ENCODE measurements around the gene TPI1.
"Not testable (repeated sequence)": the region's sequence is repeated elsewhere in the genome, so short reads cannot be mapped to it uniquely, and the experiment has no call there.

Gene TPI1

GRCh38 chr12:6887460-6887859 lies 20.1 kb downstream of the TPI1 start:
- Histone ChIP-seq H3K4me1 (ENCODE audit: control insufficient read depth, insufficient read depth, low read length) (peaks cover 9% of the 10 kb centered on the region), H3K27me3 (ENCODE audit: control insufficient read depth in 1 of 2, insufficient read depth in 2 of 2, low read length in 2 of 2) (no peaks in the 10 kb centered on the region), H3K9me3 (ENCODE audit: control insufficient read depth in 2 of 2, low read length in 2 of 2) (no peaks in the 10 kb centered on the region), H3K4me3 (ENCODE audit: low read length in 2 of 2) (no peak overlapping the region), H3K27ac (ENCODE audit: low read length) (no peak overlapping the region), H3K36me3 (ENCODE audit: control insufficient read depth in 2 of 2, insufficient read depth in 2 of 2, low read length in 2 of 2) (peaks cover 0 to 6% of the 10 kb centered on the region in 2 donors), H3K9ac (ENCODE audit: low read length in 2 of 2) (no peak overlapping the region)

- H3K9me3 ChIP-seq (ENCODE audit: control insufficient read depth in 2 of 2, low read length in 2 of 2): no peaks in the 10 kb centered on the region
- H3K4me3 ChIP-seq (ENCODE audit: low read length in 2 of 2): no peak overlapping the region
- H3K9ac ChIP-seq (ENCODE audit: low read length in 2 of 2): no peak overlapping the region
- H3K4me1 ChIP-seq (ENCODE audit: control insufficient read depth, insufficient read depth, low read length): peaks cover 9% of the 10 kb centered on the region
- no peak overlapping the region for H3K27ac ChIP-seq (ENCODE audit: low read length)
- no peaks in the 10 kb centered on the region for H3K27me3 ChIP-seq (ENCODE audit: control insufficient read depth in 1 of 2, insufficient read depth in 2 of 2, low read length in 2 of 2)
- H3K36me3 ChIP-seq (ENCODE audit: control insufficient read depth in 2 of 2, insufficient read depth in 2 of 2, low read length in 2 of 2): peaks cover 0 to 6% of the 10 kb centered on the region in 2 donors
Measured at GRCh38 chr12:6888360-6888759, 21.0 kb downstream of the TPI1 start.

- H3K4me1 ChIP-seq (ENCODE audit: control insufficient read depth, insufficient read depth, low read length); H3K27me3 ChIP-seq (ENCODE audit: control insufficient read depth in 1 of 2, insufficient read depth in 2 of 2, low read length in 2 of 2); H3K27ac ChIP-seq (ENCODE audit: low read length); H3K36me3 ChIP-seq (ENCODE audit: control insufficient read depth in 2 of 2, insufficient read depth in 2 of 2, low read length in 2 of 2); H3K9me3 ChIP-seq (ENCODE audit: control insufficient read depth in 2 of 2, low read length in 2 of 2); H3K4me3 ChIP-seq (ENCODE audit: low read length in 2 of 2); H3K9ac ChIP-seq (ENCODE audit: low read length in 2 of 2): not testable (repeated sequence)
Measured at GRCh38 chr12:6888794-6889193, 21.5 kb downstream of the TPI1 start.

- not testable (repeated sequence) for H3K4me1 ChIP-seq (ENCODE audit: control insufficient read depth, insufficient read depth, low read length); H3K4me3 ChIP-seq (ENCODE audit: low read length in 2 of 2); H3K9me3 ChIP-seq (ENCODE audit: control insufficient read depth in 2 of 2, low read length in 2 of 2); H3K36me3 ChIP-seq (ENCODE audit: control insufficient read depth in 2 of 2, insufficient read depth in 2 of 2, low read length in 2 of 2); H3K27me3 ChIP-seq (ENCODE audit: control insufficient read depth in 1 of 2, insufficient read depth in 2 of 2, low read length in 2 of 2)
- Histone ChIP-seq H3K9ac (ENCODE audit: low read length in 2 of 2) (peak overlapping the region in 1 of 2 donors; percentile 65), H3K27ac (ENCODE audit: low read length) (peak overlapping the region; percentile 87)
Measured at GRCh38 chr12:6889775-6890573, 22.6 kb downstream of the TPI1 start.

GRCh38 chr12:6890789-6891645 lies 23.7 kb downstream of the TPI1 start:
- Histone ChIP-seq H3K9ac (ENCODE audit: low read length in 2 of 2) (peak overlapping the region; percentile 89 to 91), H3K27me3 (ENCODE audit: control insufficient read depth in 1 of 2, insufficient read depth in 2 of 2, low read length in 2 of 2) (no peaks in the 10 kb centered on the region), H3K4me1 (ENCODE audit: control insufficient read depth, insufficient read depth, low read length) (peaks cover 9% of the 10 kb centered on the region), H3K9me3 (ENCODE audit: control insufficient read depth in 2 of 2, low read length in 2 of 2) (no peaks in the 10 kb centered on the region), H3K27ac (ENCODE audit: low read length) (peak overlapping the region; percentile 89), H3K4me3 (ENCODE audit: low read length in 2 of 2) (peak overlapping the region; percentile 83 to 96), H3K36me3 (ENCODE audit: control insufficient read depth in 2 of 2, insufficient read depth in 2 of 2, low read length in 2 of 2) (no peaks in the 10 kb centered on the region)

- Histone ChIP-seq H3K9ac (ENCODE audit: low read length in 2 of 2) (peak overlapping the region; percentile 89 to 91), H3K36me3 (ENCODE audit: control insufficient read depth in 2 of 2, insufficient read depth in 2 of 2, low read length in 2 of 2) (no peaks in the 10 kb centered on the region), H3K9me3 (ENCODE audit: control insufficient read depth in 2 of 2, low read length in 2 of 2) (no peaks in the 10 kb centered on the region), H3K27ac (ENCODE audit: low read length) (peak overlapping the region; percentile 89), H3K27me3 (ENCODE audit: control insufficient read depth in 1 of 2, insufficient read depth in 2 of 2, low read length in 2 of 2) (no peaks in the 10 kb centered on the region), H3K4me3 (ENCODE audit: low read length in 2 of 2) (peak overlapping the region; percentile 83 to 96), H3K4me1 (ENCODE audit: control insufficient read depth, insufficient read depth, low read length) (peaks cover 9% of the 10 kb centered on the region)
Measured at GRCh38 chr12:6891646-6892001, 24.3 kb downstream of the TPI1 start.

- not testable (repeated sequence) for H3K36me3 ChIP-seq (ENCODE audit: control insufficient read depth in 2 of 2, insufficient read depth in 2 of 2, low read length in 2 of 2); H3K27me3 ChIP-seq (ENCODE audit: control insufficient read depth in 1 of 2, insufficient read depth in 2 of 2, low read length in 2 of 2); H3K9me3 ChIP-seq (ENCODE audit: control insufficient read depth in 2 of 2, low read length in 2 of 2); H3K4me1 ChIP-seq (ENCODE audit: control insufficient read depth, insufficient read depth, low read length); H3K9ac ChIP-seq (ENCODE audit: low read length in 2 of 2); H3K27ac ChIP-seq (ENCODE audit: low read length); H3K4me3 ChIP-seq (ENCODE audit: low read length in 2 of 2)
Measured at GRCh38 chr12:6892683-6893082, 25.4 kb downstream of the TPI1 start.

GRCh38 chr12:6894321-6894720 lies 27.0 kb downstream of the TPI1 start:
- H3K27me3 ChIP-seq (ENCODE audit: control insufficient read depth in 1 of 2, insufficient read depth in 2 of 2, low read length in 2 of 2): no peaks in the 10 kb centered on the region
- no peak overlapping the region for H3K9ac ChIP-seq (ENCODE audit: low read length in 2 of 2)
- H3K9me3 ChIP-seq (ENCODE audit: control insufficient read depth in 2 of 2, low read length in 2 of 2): no peaks in the 10 kb centered on the region
- H3K27ac ChIP-seq (ENCODE audit: low read length): no peak overlapping the region
- no peak overlapping the region for H3K4me3 ChIP-seq (ENCODE audit: low read length in 2 of 2)
- H3K36me3 ChIP-seq (ENCODE audit: control insufficient read depth in 2 of 2, insufficient read depth in 2 of 2, low read length in 2 of 2): no peaks in the 10 kb centered on the region
- H3K4me1 ChIP-seq (ENCODE audit: control insufficient read depth, insufficient read depth, low read length): peaks cover 9% of the 10 kb centered on the region

GRCh38 chr12:6896846-6897435 lies 29.6 kb downstream of the TPI1 start:
- H3K4me1 ChIP-seq (ENCODE audit: control insufficient read depth, insufficient read depth, low read length): peaks cover 6% of the 10 kb centered on the region
- H3K36me3 ChIP-seq (ENCODE audit: control insufficient read depth in 2 of 2, insufficient read depth in 2 of 2, low read length in 2 of 2): no peaks in the 10 kb centered on the region
- no peaks in the 10 kb centered on the region for H3K27me3 ChIP-seq (ENCODE audit: control insufficient read depth in 1 of 2, insufficient read depth in 2 of 2, low read length in 2 of 2)
- no peaks in the 10 kb centered on the region for H3K9me3 ChIP-seq (ENCODE audit: control insufficient read depth in 2 of 2, low read length in 2 of 2)
- H3K27ac ChIP-seq (ENCODE audit: low read length): no peak overlapping the region
- no peak overlapping the region for H3K9ac ChIP-seq (ENCODE audit: low read length in 2 of 2)
- H3K4me3 ChIP-seq (ENCODE audit: low read length in 2 of 2): no peak overlapping the region

- H3K9ac ChIP-seq (ENCODE audit: low read length in 2 of 2): no peak overlapping the region
- H3K27ac ChIP-seq (ENCODE audit: low read length): no peak overlapping the region
- no peaks in the 10 kb centered on the region for H3K27me3 ChIP-seq (ENCODE audit: control insufficient read depth in 1 of 2, insufficient read depth in 2 of 2, low read length in 2 of 2)
- peaks cover 11% of the 10 kb centered on the region for H3K4me1 ChIP-seq (ENCODE audit: control insufficient read depth, insufficient read depth, low read length)
- no peaks in the 10 kb centered on the region for H3K36me3 ChIP-seq (ENCODE audit: control insufficient read depth in 2 of 2, insufficient read depth in 2 of 2, low read length in 2 of 2)
- no peaks in the 10 kb centered on the region for H3K9me3 ChIP-seq (ENCODE audit: control insufficient read depth in 2 of 2, low read length in 2 of 2)
- no peak overlapping the region for H3K4me3 ChIP-seq (ENCODE audit: low read length in 2 of 2)
Measured at GRCh38 chr12:6899427-6899826, 32.1 kb downstream of the TPI1 start.
